ENCODE results near the gene INPP5A.

The INPP5A gene

GRCh38 chr10:132688580-132689420 is 151.2 kb downstream of the INPP5A start:
- no peak overlapping the region for H3K27ac ChIP-seq (ENCODE audit: low read depth, low read length)
- H3K4me3 ChIP-seq (ENCODE audit: low read depth in 1 of 2, low read length in 2 of 2), result no peak overlapping the region
- no peak overlapping the region for H3K9ac ChIP-seq (ENCODE audit: low read depth in 1 of 2, low read length in 2 of 2)
- H3K9me3 ChIP-seq (ENCODE audit: control insufficient read depth in 1 of 2, low read length in 2 of 2), result no peaks in the 10 kb centered on the region
- H3K27me3 ChIP-seq (ENCODE audit: control insufficient read depth in 1 of 2, insufficient read depth in 2 of 2, low read length in 2 of 2), result no peaks in the 10 kb centered on the region
- peaks cover 0 to 17% of the 10 kb centered on the region in 2 donors for H3K4me1 ChIP-seq (ENCODE audit: control insufficient read depth in 1 of 2, insufficient read depth in 2 of 2, low read length in 2 of 2)
- peaks cover 0 to 9% of the 10 kb centered on the region in 2 donors for H3K36me3 ChIP-seq (ENCODE audit: control insufficient read depth in 1 of 2, insufficient read depth in 2 of 2, low read length in 2 of 2)

GRCh38 chr10:132689721-132690360 is 152.3 kb downstream of the INPP5A start:
- Histone ChIP-seq H3K4me3 (ENCODE audit: low read depth in 1 of 2, low read length in 2 of 2) (no peak overlapping the region), H3K9me3 (ENCODE audit: control insufficient read depth in 1 of 2, low read length in 2 of 2) (no peaks in the 10 kb centered on the region), H3K27me3 (ENCODE audit: control insufficient read depth in 1 of 2, insufficient read depth in 2 of 2, low read length in 2 of 2) (no peaks in the 10 kb centered on the region), H3K27ac (ENCODE audit: low read depth, low read length) (no peak overlapping the region), H3K4me1 (ENCODE audit: control insufficient read depth in 1 of 2, insufficient read depth in 2 of 2, low read length in 2 of 2) (peaks cover 0 to 9% of the 10 kb centered on the region in 2 donors), H3K36me3 (ENCODE audit: control insufficient read depth in 1 of 2, insufficient read depth in 2 of 2, low read length in 2 of 2) (peaks cover 0 to 9% of the 10 kb centered on the region in 2 donors), H3K9ac (ENCODE audit: low read depth in 1 of 2, low read length in 2 of 2) (no peak overlapping the region)

- no peak overlapping the region for H3K4me3 ChIP-seq (ENCODE audit: low read depth in 1 of 2, low read length in 2 of 2)
- H3K9me3 ChIP-seq (ENCODE audit: control insufficient read depth in 1 of 2, low read length in 2 of 2), result no peaks in the 10 kb centered on the region
- H3K9ac ChIP-seq (ENCODE audit: low read depth in 1 of 2, low read length in 2 of 2), result no peak overlapping the region
- peaks cover 0 to 9% of the 10 kb centered on the region in 2 donors for H3K36me3 ChIP-seq (ENCODE audit: control insufficient read depth in 1 of 2, insufficient read depth in 2 of 2, low read length in 2 of 2)
- H3K27me3 ChIP-seq (ENCODE audit: control insufficient read depth in 1 of 2, insufficient read depth in 2 of 2, low read length in 2 of 2), result no peaks in the 10 kb centered on the region
- peaks cover 0 to 5% of the 10 kb centered on the region in 2 donors for H3K4me1 ChIP-seq (ENCODE audit: control insufficient read depth in 1 of 2, insufficient read depth in 2 of 2, low read length in 2 of 2)
- no peak overlapping the region for H3K27ac ChIP-seq (ENCODE audit: low read depth, low read length)
Observed at GRCh38 chr10:132690401-132690800, 152.8 kb downstream of the INPP5A start.

- no peak overlapping the region for H3K9ac ChIP-seq (ENCODE audit: low read depth in 1 of 2, low read length in 2 of 2)
- no peaks in the 10 kb centered on the region for H3K4me1 ChIP-seq (ENCODE audit: control insufficient read depth in 1 of 2, insufficient read depth in 2 of 2, low read length in 2 of 2)
- H3K9me3 ChIP-seq (ENCODE audit: control insufficient read depth in 1 of 2, low read length in 2 of 2), result no peaks in the 10 kb centered on the region
- no peak overlapping the region for H3K4me3 ChIP-seq (ENCODE audit: low read depth in 1 of 2, low read length in 2 of 2)
- peaks cover 0 to 9% of the 10 kb centered on the region in 2 donors for H3K36me3 ChIP-seq (ENCODE audit: control insufficient read depth in 1 of 2, insufficient read depth in 2 of 2, low read length in 2 of 2)
- no peak overlapping the region for H3K27ac ChIP-seq (ENCODE audit: low read depth, low read length)
- H3K27me3 ChIP-seq (ENCODE audit: control insufficient read depth in 1 of 2, insufficient read depth in 2 of 2, low read length in 2 of 2), result no peaks in the 10 kb centered on the region
Observed at GRCh38 chr10:132690821-132691610, 153.4 kb downstream of the INPP5A start.

- Histone ChIP-seq H3K4me3 (ENCODE audit: low read depth in 1 of 2, low read length in 2 of 2) (no peak overlapping the region), H3K9me3 (ENCODE audit: control insufficient read depth in 1 of 2, low read length in 2 of 2) (no peaks in the 10 kb centered on the region), H3K27ac (ENCODE audit: low read depth, low read length) (no peak overlapping the region), H3K27me3 (ENCODE audit: control insufficient read depth in 1 of 2, insufficient read depth in 2 of 2, low read length in 2 of 2) (no peaks in the 10 kb centered on the region), H3K4me1 (ENCODE audit: control insufficient read depth in 1 of 2, insufficient read depth in 2 of 2, low read length in 2 of 2) (no peaks in the 10 kb centered on the region), H3K9ac (ENCODE audit: low read depth in 1 of 2, low read length in 2 of 2) (no peak overlapping the region), H3K36me3 (ENCODE audit: control insufficient read depth in 1 of 2, insufficient read depth in 2 of 2, low read length in 2 of 2) (peaks cover 0 to 9% of the 10 kb centered on the region in 2 donors)
Observed at GRCh38 chr10:132691711-132692153, 154.1 kb downstream of the INPP5A start.

- no peak overlapping the region for H3K4me3 ChIP-seq (ENCODE audit: low read depth in 1 of 2, low read length in 2 of 2)
- no peaks in the 10 kb centered on the region for H3K27me3 ChIP-seq (ENCODE audit: control insufficient read depth in 1 of 2, insufficient read depth in 2 of 2, low read length in 2 of 2)
- H3K27ac ChIP-seq (ENCODE audit: low read depth, low read length), result no peak overlapping the region
- no peaks in the 10 kb centered on the region for H3K9me3 ChIP-seq (ENCODE audit: control insufficient read depth in 1 of 2, low read length in 2 of 2)
- H3K9ac ChIP-seq (ENCODE audit: low read depth in 1 of 2, low read length in 2 of 2), result no peak overlapping the region
- H3K4me1 ChIP-seq (ENCODE audit: control insufficient read depth in 1 of 2, insufficient read depth in 2 of 2, low read length in 2 of 2), result no peaks in the 10 kb centered on the region
- peaks cover 0 to 9% of the 10 kb centered on the region in 2 donors for H3K36me3 ChIP-seq (ENCODE audit: control insufficient read depth in 1 of 2, insufficient read depth in 2 of 2, low read length in 2 of 2)
Observed at GRCh38 chr10:132692311-132692710, 154.7 kb downstream of the INPP5A start.

GRCh38 chr10:132693676-132694075 is 156.1 kb downstream of the INPP5A start:
- Histone ChIP-seq H3K9ac (ENCODE audit: low read depth in 1 of 2, low read length in 2 of 2) (no peak overlapping the region), H3K4me1 (ENCODE audit: control insufficient read depth in 1 of 2, insufficient read depth in 2 of 2, low read length in 2 of 2) (no peaks in the 10 kb centered on the region), H3K36me3 (ENCODE audit: control insufficient read depth in 1 of 2, insufficient read depth in 2 of 2, low read length in 2 of 2) (peaks cover 7 to 18% of the 10 kb centered on the region in 2 donors), H3K27me3 (ENCODE audit: control insufficient read depth in 1 of 2, insufficient read depth in 2 of 2, low read length in 2 of 2) (no peaks in the 10 kb centered on the region), H3K4me3 (ENCODE audit: low read depth in 1 of 2, low read length in 2 of 2) (no peak overlapping the region), H3K27ac (ENCODE audit: low read depth, low read length) (no peak overlapping the region), H3K9me3 (ENCODE audit: control insufficient read depth in 1 of 2, low read length in 2 of 2) (no peaks in the 10 kb centered on the region)

- no peak overlapping the region for H3K27ac ChIP-seq (ENCODE audit: low read depth, low read length)
- no peaks in the 10 kb centered on the region for H3K9me3 ChIP-seq (ENCODE audit: control insufficient read depth in 1 of 2, low read length in 2 of 2)
- peaks cover 12 to 13% of the 10 kb centered on the region in 2 donors for H3K36me3 ChIP-seq (ENCODE audit: control insufficient read depth in 1 of 2, insufficient read depth in 2 of 2, low read length in 2 of 2)
- no peak overlapping the region for H3K4me3 ChIP-seq (ENCODE audit: low read depth in 1 of 2, low read length in 2 of 2)
- no peak overlapping the region for H3K9ac ChIP-seq (ENCODE audit: low read depth in 1 of 2, low read length in 2 of 2)
- H3K27me3 ChIP-seq (ENCODE audit: control insufficient read depth in 1 of 2, insufficient read depth in 2 of 2, low read length in 2 of 2), result no peaks in the 10 kb centered on the region
- H3K4me1 ChIP-seq (ENCODE audit: control insufficient read depth in 1 of 2, insufficient read depth in 2 of 2, low read length in 2 of 2), result no peaks in the 10 kb centered on the region
Observed at GRCh38 chr10:132696204-132696603, 158.6 kb downstream of the INPP5A start.

GRCh38 chr10:132696728-132697577 is 159.4 kb downstream of the INPP5A start:
- Histone ChIP-seq H3K4me3 (ENCODE audit: low read depth in 1 of 2, low read length in 2 of 2) (no peak overlapping the region), H3K27ac (ENCODE audit: low read depth, low read length) (no peak overlapping the region), H3K4me1 (ENCODE audit: control insufficient read depth in 1 of 2, insufficient read depth in 2 of 2, low read length in 2 of 2) (no peaks in the 10 kb centered on the region), H3K9ac (ENCODE audit: low read depth in 1 of 2, low read length in 2 of 2) (no peak overlapping the region), H3K27me3 (ENCODE audit: control insufficient read depth in 1 of 2, insufficient read depth in 2 of 2, low read length in 2 of 2) (no peaks in the 10 kb centered on the region), H3K9me3 (ENCODE audit: control insufficient read depth in 1 of 2, low read length in 2 of 2) (no peaks in the 10 kb centered on the region), H3K36me3 (ENCODE audit: control insufficient read depth in 1 of 2, insufficient read depth in 2 of 2, low read length in 2 of 2) (peaks cover 12 to 16% of the 10 kb centered on the region in 2 donors)

Measured in duodenal mucosa (tissue), 2 donors.